HepG2 (cell line): Measurements from ENCODE around the gene MRPL43. TPM values are rescaled to one million over a fixed set of nuclear protein-coding genes. Genes with fewer than 3 reads are reported as not detected.

Source experiments
- ATAC-seq: fragments of 200-7000 bp; cut with Tn5 transposase; 3 replicates; pipeline ENCODE4 v1.9.1; 2020; ENCODE audit warnings: mild to moderate bottlenecking, moderate library complexity
- BruUV-seq: library from RNA; stranded (reverse); fragments of 400-500 nt; replicated peaks from 2 replicates; lab custom pipeline; 2021; lab: Mats Ljungman, UMichigan
- CTCF ChIA-PET: fragments of 300-600 bp; formaldehyde crosslinking; extraction: SDS; loops from one replicate; lab custom pipeline; 2021; ENCODE audit warnings: low total read pairs, inconsistent platforms, low intra/inter-chr PET ratio; lab: Yijun Ruan, JAX
- POLR2A ChIA-PET: fragments of 350-600 bp; sonication (Branson Sonifier 250); formaldehyde crosslinking; loops from one replicate; lab custom pipeline; 2020; ENCODE audit warnings: antibody characterized with exemption, inconsistent platforms; lab: Yijun Ruan, JAX
- DNase-seq: peaks from one replicate; pipeline ENCODE4 v3.0.0-alpha.2; 2015; ENCODE audit warnings: low spot score
- FAIRE-seq: peaks from 3 replicates; lab custom pipeline; 2011; peaks lifted over from hg19 to GRCh38; lab: Jason Lieb, UNC
- H2AFZ ChIP-seq: one replicate; pipeline ENCODE4 v1.6.1; 2011; ENCODE audit warnings: low read length, inconsistent platforms
- H3K27ac ChIP-seq: fragments of 300-600 bp; 3 replicates; pipeline ENCODE4 v1.8.0; 2011; ENCODE audit warnings: mixed run types, mild to moderate bottlenecking, mixed read lengths, low read length, inconsistent platforms; ENCODE audit not compliant: insufficient read depth; ENCODE audit errors: extremely low read length
- H3K27me3 ChIP-seq, 2 experiments: fragments of 200-600 bp in 1 of 2; 2 replicates in 1 of 2; 3 replicates in 1 of 2; pipeline versions ENCODE4 v1.6.0 to v1.8.0; 2011; ENCODE audit warnings: low read length in 2 of 2, mild to moderate bottlenecking in 2 of 2, moderate library complexity in 2 of 2, inconsistent platforms in 1 of 2; ENCODE audit not compliant: insufficient read depth in 2 of 2, control insufficient read depth in 1 of 2
- H3K36me3 ChIP-seq, 2 experiments: fragments of 200-600 bp in 1 of 2; replicated peaks in 1 of 2; 2 replicates in 1 of 2; 3 replicates in 1 of 2; pipeline versions ENCODE4 v1.5.1 to v1.8.0; 2011; ENCODE audit warnings: low read length in 2 of 2, inconsistent platforms in 1 of 2; ENCODE audit not compliant: insufficient read depth in 2 of 2, control insufficient read depth in 1 of 2
- H3K4me1 ChIP-seq: 2 replicates; pipeline ENCODE4 v1.5.1; 2012; ENCODE audit warnings: low read length, inconsistent platforms; ENCODE audit not compliant: insufficient read depth
- H3K4me2 ChIP-seq: 2 replicates; pipeline ENCODE4 v1.6.0; 2011; ENCODE audit warnings: low read depth, low read length, inconsistent platforms
- H3K4me3 ChIP-seq, 3 experiments: fragments of 200-600 bp in 1 of 3; sonication (generic), shearing (Covaris generic) in 1 of 3; replicated peaks in 1 of 3; 2 replicates each; pipeline ENCODE4 v1.5.1; 2011 to 2016; ENCODE audit warnings: low read length in 3 of 3, inconsistent platforms in 2 of 3, low read depth in 2 of 3, mild to moderate bottlenecking in 2 of 3, control low read depth in 1 of 3, mixed read lengths in 1 of 3; ENCODE audit not compliant: insufficient read depth in 1 of 3
- H3K79me2 ChIP-seq: one replicate; pipeline ENCODE4 v1.6.1; 2011; ENCODE audit warnings: low read length, inconsistent platforms; ENCODE audit not compliant: insufficient read depth
- H3K9ac ChIP-seq: 2 replicates; pipeline ENCODE4 v1.6.0; 2011; ENCODE audit warnings: mild to moderate bottlenecking, low read depth, low read length, inconsistent platforms; ENCODE audit not compliant: insufficient read depth
- H3K9me3 ChIP-seq: 2 replicates; pipeline ENCODE4 v1.5.1; 2012; ENCODE audit warnings: mild to moderate bottlenecking, low read length
- H4K20me1 ChIP-seq: 2 replicates; pipeline ENCODE4 v1.6.0; 2011; ENCODE audit warnings: inconsistent platforms, mild to moderate bottlenecking, low read length, moderate library complexity; ENCODE audit not compliant: insufficient read depth
- BCL6 ChIP-seq: IDR thresholded peaks from 2 replicates; pipeline ENCODE4 v1.6.1; 2016; ENCODE audit warnings: missing genetic modification reagents, missing compliant biosample characterization
- CCDC6 ChIP-seq: sonication (generic); formaldehyde crosslinking; IDR thresholded peaks from 2 replicates; pipeline ENCODE4 v1.8.1; 2022; ENCODE audit warnings: mild to moderate bottlenecking, missing genetic modification reagents, moderate library complexity
- CEBPB ChIP-seq: IDR thresholded peaks from 2 replicates; pipeline ENCODE4 v1.6.1; 2011; ENCODE audit warnings: low read depth, low read length, improper control_type of control experiment, borderline replicate concordance
- CHD2 ChIP-seq: IDR thresholded peaks from 2 replicates; pipeline ENCODE4 v1.6.1; 2011; ENCODE audit warnings: low read depth, low read length, improper control_type of control experiment
- DDIT3 ChIP-seq: sonication (generic); formaldehyde crosslinking; IDR thresholded peaks from 2 replicates; pipeline ENCODE4 v1.4.0; 2020; ENCODE audit warnings: mild to moderate bottlenecking, missing genetic modification reagents
- JUND ChIP-seq: sonication (generic); formaldehyde crosslinking; IDR thresholded peaks from 2 replicates; pipeline ENCODE4 v1.8.0; 2022; ENCODE audit warnings: mild to moderate bottlenecking, missing genetic modification reagents
- LBX2 ChIP-seq: sonication (generic); formaldehyde crosslinking; IDR thresholded peaks from 2 replicates; pipeline ENCODE4 v1.5.0; 2020; ENCODE audit warnings: missing genetic modification reagents, mild to moderate bottlenecking, borderline replicate concordance
- SPEN ChIP-seq: sonication (generic); formaldehyde crosslinking; IDR thresholded peaks from 2 replicates; pipeline ENCODE4 v1.5.1; 2020; ENCODE audit warnings: low read depth, mild to moderate bottlenecking, missing genetic modification reagents
- TEF ChIP-seq: sonication (generic); formaldehyde crosslinking; IDR thresholded peaks from 2 replicates; pipeline ENCODE4 v1.5.0; 2020; ENCODE audit warnings: missing genetic modification reagents
- TMF1 ChIP-seq: sonication (generic); formaldehyde crosslinking; IDR thresholded peaks from 2 replicates; pipeline ENCODE4 v1.8.1; 2022; ENCODE audit warnings: low read depth, missing genetic modification reagents
- ZNF614 ChIP-seq: IDR thresholded peaks from 2 replicates; pipeline ENCODE4 v1.6.1; 2018; ENCODE audit warnings: missing biosample characterization, missing genetic modification reagents, inconsistent platforms, borderline replicate concordance
- ZNF788 ChIP-seq: sonication (generic); formaldehyde crosslinking; IDR thresholded peaks from 2 replicates; pipeline ENCODE4 v1.5.0; 2020; ENCODE audit warnings: mild to moderate bottlenecking, missing genetic modification reagents, borderline replicate concordance
- WGBS: methylation state at CpG from one replicate; pipeline ENCODE4 v1.1.6; 2017; ENCODE audit warnings: low lambda C conversion rate; 5-methylcytosine and 5-hydroxymethylcytosine counted together
- in situ Hi-C: cut with HindIII; loops from 2 replicates; pipeline ENCODE4 v1.10.0; 2017; ENCODE audit warnings: low pct_unique_long_range_greater_than_20kb; ENCODE audit not compliant: extremely low pct_ligation_motif_present
- intact Hi-C: fragments of 100-400 bp; cut with micrococcal nuclease; formaldehyde crosslinking; loops from one replicate; pipeline ENCODE4 v1.10.0; 2022; ENCODE audit not compliant: unreplicated experiment
- polyA plus RNA-seq, 8 experiments: library from polyadenylated mRNA; depleted of rRNA in 3 of 8; stranded (reverse) in 7 of 8; unstranded in 1 of 8; fragments of >200 nt; fragmentation: Illumina TruSeq in 4 of 8; extraction: Trizol in 4 of 8; gene quantifications; 2 replicates each; pipeline versions ENCODE4 v1.2.1 to v1.2.3, GENCODE V29; 2011 to 2016; ENCODE audit warnings: low read depth in 4 of 8, missing spikeins in 1 of 8, mixed read lengths in 1 of 8; ENCODE audit not compliant: insufficient read depth in 1 of 8
- total RNA-seq, 5 experiments: library from RNA; depleted of rRNA; stranded (reverse); fragments of >200 nt; fragmentation: Illumina TruSeq; extraction: Trizol; gene quantifications; 2 replicates each; pipeline ENCODE4 v1.2.3, GENCODE V29; 2016; ENCODE audit warnings: low read depth in 1 of 5

The MRPL43 gene
- total and polyA plus RNA-seq, 2 of the 13 experiments (the other 11 are each of a cell fraction or from before 2014, with no cell fraction given): 71.0 to 73.7 TPM

- TF ChIP-seq BCL6 (CRISPR knock-in tag) (no peak), DDIT3 (no peak), SPEN (CRISPR knock-in tag) (no peak), ZNF788 (CRISPR knock-in tag) (no peak), LBX2 (no peak), CHD2 (no peak), CCDC6 (no peak), TMF1 (CRISPR knock-in tag) (no peak), ZNF614 (CRISPR knock-in tag) (no peak), JUND (CRISPR knock-in tag) (no peak)
These were observed 43.8 kb downstream of the MRPL43 start (continued) for GRCh38 chr10:100943508-100943907.

GRCh38 chr10:100942229-100942628 lies 45.1 kb downstream of the MRPL43 start:
- BruUV-seq: no TSS peak
- CTCF ChIA-PET: no interaction called here
- 96% methylated on average over 3 of the region's 3 CpGs for WGBS
- H3K27ac ChIP-seq: no peak overlapping the region
- POLR2A ChIA-PET: no interaction called here
- H3K27me3 ChIP-seq: no peaks in the 10 kb centered on the region
- no peaks in the 10 kb centered on the region for H4K20me1 ChIP-seq
- no peaks in the 10 kb centered on the region for H3K79me2 ChIP-seq
- peaks cover 17 to 78% of the 10 kb centered on the region in 2 experiments; a peak in 4 of 5 replicates for H3K36me3 ChIP-seq
- no peaks in the 10 kb centered on the region for H3K9me3 ChIP-seq
- ATAC-seq (no peak), DNase-seq (no peak), FAIRE-seq (no peak)
- no peaks in the 10 kb centered on the region for H3K4me1 ChIP-seq
- no peak overlapping the region for H2AFZ ChIP-seq
- no peak overlapping the region for H3K9ac ChIP-seq
- H3K4me2 ChIP-seq: no peak overlapping the region
- no peak for TF ChIP-seq TEF (CRISPR knock-in tag)
- peak; percentile 63 for TF ChIP-seq CEBPB
- TF ChIP-seq, all 625 proteins: peak for 1
- no peak overlapping the region for H3K4me3 ChIP-seq
- in situ Hi-C loops (no loop called here), intact Hi-C loops (no loop called here)
